Measurements from ENCODE around the gene EID3. TPM values are rescaled to one million over a fixed set of nuclear protein-coding genes. Genes with fewer than 3 reads are reported as not detected.

EID3 gene
- polyA plus RNA-seq, 3 donors: 0.64 to 1.0 (median 0.65) TPM

- Histone ChIP-seq H3K36me3 (replicated peaks in 1 of 2; ENCODE audit: control insufficient read depth in 1 of 2, insufficient read depth in 2 of 2, low read length in 2 of 2) (no peaks in the 10 kb centered on the region), H3K9ac (ENCODE audit: insufficient read depth, low read length, poor library complexity, severe bottlenecking) (no peak overlapping the region), H3K27me3 (ENCODE audit: control insufficient read depth in 2 of 2, insufficient read depth in 2 of 2, low read length in 2 of 2) (no peaks in the 10 kb centered on the region), H3K27ac (ENCODE audit: low read depth in 1 of 2, low read length in 2 of 2) (no peak overlapping the region), H2AFZ (ENCODE audit: insufficient read depth, low read depth, low read length, poor library complexity, severe bottlenecking) (peak overlapping the region; percentile 12), H3K4me1 (ENCODE audit: control insufficient read depth in 1 of 2, insufficient read depth in 2 of 2, low read length in 2 of 2) (peaks cover 7 to 8% of the 10 kb centered on the region in 2 donors), H3K79me2 (ENCODE audit: insufficient read depth, low read length) (no peaks in the 10 kb centered on the region), H3K4me2 (replicated peaks; ENCODE audit: extremely low read depth, low read length, poor library complexity, severe bottlenecking) (no peak overlapping the region), H4K20me1 (ENCODE audit: insufficient read depth, low read length) (no peaks in the 10 kb centered on the region), H3K9me3 (replicated peaks in 1 of 2; ENCODE audit: control insufficient read depth in 1 of 2, insufficient read depth in 1 of 2, low read length in 2 of 2) (no peaks in the 10 kb centered on the region), H3K4me3 (replicated peaks in 1 of 3; ENCODE audit: low read depth in 2 of 3, low read length in 3 of 3) (no peak overlapping the region)
- Mint-ChIP-seq H3K27ac (peak overlapping the region in 1 of 7 donors; percentile 1), H3K4me1 (peaks cover 23% of the 10 kb centered on the region), H3K9me3 (peaks cover 0 to 3% (median 0%) of the 10 kb centered on the region in 7 donors), H3K4me3 (no peak overlapping the region), H3K27me3 (ENCODE audit: low read depth in 3 of 3) (peaks cover 0 to 2% (median 0%) of the 10 kb centered on the region in 3 donors), H3K36me3 (no peaks in the 10 kb centered on the region)
- TF ChIP-seq CTCF (IDR thresholded peaks at IDR 0.05): no peak
- DNase-seq: no peak
- WGBS (ENCODE audit: insufficient coverage): no CpG with 5 or more reads among the region's 1 CpG
- intact Hi-C loops (cut with micrococcal nuclease): loop anchor here in 1 of 2 donors (10.0 kb wide), 1 partner anchor 145 kb away; the partner anchor contains the start of gene NFYB
Measured at GRCh38 chr12:104280111-104280510, 23.4 kb upstream of the EID3 start.

- intact Hi-C loops (cut with micrococcal nuclease): loop anchor here in 1 of 2 donors (10.0 kb wide), 1 partner anchor 146 kb away; the partner anchor contains the start of gene NFYB
- H3K9ac ChIP-seq (ENCODE audit: insufficient read depth, low read length, poor library complexity, severe bottlenecking): no peak overlapping the region
- WGBS (ENCODE audit: insufficient coverage): 75% methylated on average over 1 of the region's 4 CpGs
- H3K79me2 ChIP-seq (ENCODE audit: insufficient read depth, low read length): no peaks in the 10 kb centered on the region
- H3K9me3 ChIP-seq (replicated peaks in 1 of 2; ENCODE audit: control insufficient read depth in 1 of 2, insufficient read depth in 1 of 2, low read length in 2 of 2): no peaks in the 10 kb centered on the region
- H3K27me3 Mint-ChIP-seq (ENCODE audit: low read depth in 3 of 3): peaks cover 0 to 2% (median 0%) of the 10 kb centered on the region in 3 donors
- DNase-seq: peak in 1 of 3 donors; percentile 28
- H3K27me3 ChIP-seq (ENCODE audit: control insufficient read depth in 2 of 2, insufficient read depth in 2 of 2, low read length in 2 of 2): no peaks in the 10 kb centered on the region
- peaks cover 24% of the 10 kb centered on the region for H3K4me1 Mint-ChIP-seq
- H2AFZ ChIP-seq (ENCODE audit: insufficient read depth, low read depth, low read length, poor library complexity, severe bottlenecking): peak overlapping the region; percentile 12
- H4K20me1 ChIP-seq (ENCODE audit: insufficient read depth, low read length): no peaks in the 10 kb centered on the region
- H3K36me3 ChIP-seq (replicated peaks in 1 of 2; ENCODE audit: control insufficient read depth in 1 of 2, insufficient read depth in 2 of 2, low read length in 2 of 2): no peaks in the 10 kb centered on the region
- no peak for TF ChIP-seq CTCF (IDR thresholded peaks at IDR 0.05)
- H3K4me3 Mint-ChIP-seq: no peak overlapping the region
- no peaks in the 10 kb centered on the region for H3K36me3 Mint-ChIP-seq
- H3K27ac ChIP-seq (ENCODE audit: low read depth in 1 of 2, low read length in 2 of 2): no peak overlapping the region
- peaks cover 0 to 3% (median 0%) of the 10 kb centered on the region in 7 donors for H3K9me3 Mint-ChIP-seq
- H3K4me2 ChIP-seq (replicated peaks; ENCODE audit: extremely low read depth, low read length, poor library complexity, severe bottlenecking): no peak overlapping the region
- peaks cover 9 to 10% of the 10 kb centered on the region in 2 donors for H3K4me1 ChIP-seq (ENCODE audit: control insufficient read depth in 1 of 2, insufficient read depth in 2 of 2, low read length in 2 of 2)
- peak overlapping the region in 1 of 7 donors; percentile 66 for H3K27ac Mint-ChIP-seq
- H3K4me3 ChIP-seq (replicated peaks in 1 of 3; ENCODE audit: low read depth in 2 of 3, low read length in 3 of 3): no peak overlapping the region
Measured at GRCh38 chr12:104280717-104281458, 22.7 kb upstream of the EID3 start.
